ENCODE results near the gene RAD51B.

GRCh38 chr14:68578597-68578996, 759.0 kb downstream of the RAD51B start:
- TF ChIP-seq CTCF (IDR thresholded peaks at IDR 0.05) (no peak), POLR2A (IDR thresholded peaks at IDR 0.05) (no peak)
